IPS DF 19.7 (cell line): ENCODE measurements around the gene DENND2A.
"Not testable (repeated sequence)": the region's sequence is repeated elsewhere in the genome, so short reads cannot be mapped to it uniquely, and the experiment has no call there.

Experiments used
- DNase-seq: peaks from one replicate; pipeline ENCODE4 v3.0.0-alpha.2; 2013; ENCODE audit warnings: low read depth, low spot score

The DENND2A gene

GRCh38 chr7:140512317-140513000, 128.2 kb downstream of the DENND2A start:
- no peak for DNase-seq

GRCh38 chr7:140509789-140510188, 130.8 kb downstream of the DENND2A start:
- no peak for DNase-seq

- not testable (repeated sequence) for DNase-seq
Observed at GRCh38 chr7:140507556-140507955, 133.1 kb downstream of the DENND2A start.

GRCh38 chr7:140506788-140507464, 133.7 kb downstream of the DENND2A start:
- no peak for DNase-seq

GRCh38 chr7:140501966-140502365, 138.6 kb downstream of the DENND2A start:
- DNase-seq = no peak

- DNase-seq = not testable (repeated sequence)
Observed at GRCh38 chr7:140497807-140498206, 142.8 kb downstream of the DENND2A start.

- no peak for DNase-seq
Observed at GRCh38 chr7:140497241-140497769, 143.3 kb downstream of the DENND2A start.

GRCh38 chr7:140495514-140496097, 145.0 kb downstream of the DENND2A start:
- DNase-seq = no peak

GRCh38 chr7:140494867-140495266, 145.7 kb downstream of the DENND2A start:
- DNase-seq = no peak

- DNase-seq = no peak
Observed at GRCh38 chr7:140489026-140489359, 151.6 kb downstream of the DENND2A start.

- no peak for DNase-seq
Observed at GRCh38 chr7:140485500-140486265, 154.9 kb downstream of the DENND2A start.

- DNase-seq = no peak
Observed at GRCh38 chr7:140484951-140485499, 155.6 kb downstream of the DENND2A start.

- DNase-seq = no peak
Observed at GRCh38 chr7:140484479-140484878, 156.1 kb downstream of the DENND2A start.

GRCh38 chr7:140479739-140480084, 160.9 kb downstream of the DENND2A start:
- DNase-seq = no peak

- peak; percentile 89 for DNase-seq
Observed at GRCh38 chr7:140479062-140479738, 161.4 kb downstream of the DENND2A start, which contains the start of gene MKRN1. MKRN1 (minus strand) TSS chr7:140479505; CDS start chr7:140479344, 161 bp downstream.

GRCh38 chr7:140478246-140479061, 162.2 kb downstream of the DENND2A start:
- no peak for DNase-seq

GRCh38 chr7:140476698-140477261, 163.8 kb downstream of the DENND2A start:
- DNase-seq = no peak

- no peak for DNase-seq
Observed at GRCh38 chr7:140475747-140476333, 164.8 kb downstream of the DENND2A start.
